Sigmoid colon (tissue), 4 donors: ENCODE results near the gene ZNF606.

Experiments used
- CTCF ChIP-seq, 4 experiments: fragments of 450-650 bp in 3 of 4; fragments of 200-600 bp in 1 of 4; IDR thresholded peaks; one replicate each; pipeline ENCODE4 v1.5.1; 2016 to 2019; ENCODE audit warnings: antibody characterized with exemption in 4 of 4, mild to moderate bottlenecking in 3 of 4, moderate library complexity in 2 of 4
- EP300 ChIP-seq, 4 donors: sonication (generic); formaldehyde crosslinking; IDR thresholded peaks; one replicate each; pipeline ENCODE4 v1.6.1; 2017; ENCODE audit warnings: antibody characterized with exemption in 4 of 4
- POLR2A ChIP-seq, 2 donors: fragments of 450-650 bp; IDR thresholded peaks; one replicate each; pipeline ENCODE4 v1.6.1; 2016; ENCODE audit warnings: antibody characterized with exemption in 2 of 2, mild to moderate bottlenecking in 2 of 2, moderate library complexity in 2 of 2
- POLR2AphosphoS5 ChIP-seq, 4 donors: sonication (generic); formaldehyde crosslinking; IDR thresholded peaks; one replicate each; pipeline ENCODE4 v1.6.1; 2017; ENCODE audit warnings: antibody characterized with exemption in 4 of 4

- TF ChIP-seq CTCF (IDR thresholded peaks at IDR 0.05): no peak
- no peak for TF ChIP-seq POLR2AphosphoS5 (IDR thresholded peaks at IDR 0.05)
- TF ChIP-seq POLR2A (IDR thresholded peaks at IDR 0.05): no peak
- TF ChIP-seq EP300 (IDR thresholded peaks at IDR 0.05): no peak
Observed at GRCh38 chr19:57946316-57946715, 56.3 kb downstream of the ZNF606 start.
